ENCODE results near the gene RPS21.

RPS21 gene

DNA sequence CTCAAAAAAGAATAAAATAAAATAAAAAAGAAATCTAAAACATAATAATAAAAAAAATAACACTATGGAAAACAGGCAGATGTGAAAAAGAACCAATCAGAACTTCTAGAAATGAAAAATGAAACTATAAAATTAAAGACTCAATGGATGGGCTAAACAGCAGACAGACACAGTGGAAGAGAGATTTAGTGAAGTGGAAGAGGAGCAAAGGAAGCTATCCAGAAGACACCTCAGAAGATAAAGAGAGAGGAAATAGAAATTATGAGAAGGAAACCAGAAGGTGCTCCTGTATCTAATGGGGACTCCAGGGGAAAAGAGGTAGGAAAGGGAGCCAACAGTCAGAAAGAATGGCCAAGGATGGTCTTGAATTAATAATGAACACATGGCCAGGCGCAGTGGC is 38.3 kb upstream of the RPS21 start:
- FAIRE-seq (no peak), DNase-seq (ENCODE audit: insufficient read length) (no peak)
- TF ChIP-seq POLR2AphosphoS5 (IDR thresholded peaks at IDR 0.05; ENCODE audit: low read depth, low read length) = no peak
- no peak for TF ChIP-seq TAF1 (IDR thresholded peaks at IDR 0.05; ENCODE audit: borderline replicate concordance, low read depth, low read length)
- TF ChIP-seq POLR2A (IDR thresholded peaks at IDR 0.05; ENCODE audit: low read depth, low read length) = no peak

DNA sequence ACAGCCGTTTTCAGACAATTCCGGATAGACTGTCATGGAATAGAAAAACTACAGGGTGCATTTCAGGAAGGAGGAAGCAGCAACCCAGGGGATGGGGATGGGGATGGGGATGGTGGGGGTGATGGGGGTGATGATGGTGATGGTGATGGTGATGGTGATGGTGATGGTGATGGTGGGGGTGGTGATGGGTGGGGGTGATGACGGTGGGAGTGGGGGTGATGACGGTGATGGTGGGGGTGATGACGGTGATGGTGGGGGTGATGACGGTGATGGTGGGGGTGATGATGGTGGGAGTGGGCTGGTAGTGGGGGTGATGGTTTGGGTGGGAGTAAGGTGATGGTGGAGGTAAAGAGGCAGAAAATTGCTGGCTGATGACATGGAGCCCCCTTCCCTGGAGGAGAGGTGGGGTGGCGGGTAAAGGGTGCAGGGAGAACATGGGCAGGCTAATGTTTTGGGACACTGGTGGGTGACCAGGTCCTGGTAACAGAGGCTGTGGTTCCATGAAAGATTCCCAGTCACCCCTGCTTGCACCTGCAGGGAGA is 37.3 kb upstream of the RPS21 start:
- DNase-seq (ENCODE audit: insufficient read length) (no peak), FAIRE-seq (no peak)
- TF ChIP-seq POLR2AphosphoS5 (IDR thresholded peaks at IDR 0.05; ENCODE audit: low read depth, low read length) = no peak
- TF ChIP-seq TAF1 (IDR thresholded peaks at IDR 0.05; ENCODE audit: borderline replicate concordance, low read depth, low read length) = no peak
- no peak for TF ChIP-seq POLR2A (IDR thresholded peaks at IDR 0.05; ENCODE audit: low read depth, low read length)

- DNase-seq (ENCODE audit: insufficient read length) (no peak), FAIRE-seq (no peak)
- TF ChIP-seq POLR2AphosphoS5 (IDR thresholded peaks at IDR 0.05; ENCODE audit: low read depth, low read length) = no peak
- no peak for TF ChIP-seq POLR2A (IDR thresholded peaks at IDR 0.05; ENCODE audit: low read depth, low read length)
- no peak for TF ChIP-seq TAF1 (IDR thresholded peaks at IDR 0.05; ENCODE audit: borderline replicate concordance, low read depth, low read length)
Measured at GRCh38 chr20:62350098-62350628, 36.7 kb upstream of the RPS21 start.

- no peak for FAIRE-seq
- TF ChIP-seq POLR2AphosphoS5 (IDR thresholded peaks at IDR 0.05; ENCODE audit: low read depth, low read length) = no peak
- no peak for TF ChIP-seq POLR2A (IDR thresholded peaks at IDR 0.05; ENCODE audit: low read depth, low read length)
- TF ChIP-seq TAF1 (IDR thresholded peaks at IDR 0.05; ENCODE audit: borderline replicate concordance, low read depth, low read length) = no peak
- no peak for DNase-seq (ENCODE audit: insufficient read length)
Measured at GRCh38 chr20:62350629-62351422, 36.1 kb upstream of the RPS21 start.

GRCh38 chr20:62351469-62352401 is 35.2 kb upstream of the RPS21 start:
- DNase-seq (ENCODE audit: insufficient read length) (no peak), FAIRE-seq (no peak)
- TF ChIP-seq POLR2AphosphoS5 (IDR thresholded peaks at IDR 0.05; ENCODE audit: low read depth, low read length) = no peak
- no peak for TF ChIP-seq POLR2A (IDR thresholded peaks at IDR 0.05; ENCODE audit: low read depth, low read length)
- TF ChIP-seq TAF1 (IDR thresholded peaks at IDR 0.05; ENCODE audit: borderline replicate concordance, low read depth, low read length) = no peak

GRCh38 chr20:62352402-62353288 is 34.3 kb upstream of the RPS21 start:
- no peak for FAIRE-seq
- TF ChIP-seq POLR2AphosphoS5 (IDR thresholded peaks at IDR 0.05; ENCODE audit: low read depth, low read length) = no peak
- TF ChIP-seq TAF1 (IDR thresholded peaks at IDR 0.05; ENCODE audit: borderline replicate concordance, low read depth, low read length) = no peak
- TF ChIP-seq POLR2A (IDR thresholded peaks at IDR 0.05; ENCODE audit: low read depth, low read length) = no peak
- DNase-seq (ENCODE audit: insufficient read length) = no peak

DNA sequence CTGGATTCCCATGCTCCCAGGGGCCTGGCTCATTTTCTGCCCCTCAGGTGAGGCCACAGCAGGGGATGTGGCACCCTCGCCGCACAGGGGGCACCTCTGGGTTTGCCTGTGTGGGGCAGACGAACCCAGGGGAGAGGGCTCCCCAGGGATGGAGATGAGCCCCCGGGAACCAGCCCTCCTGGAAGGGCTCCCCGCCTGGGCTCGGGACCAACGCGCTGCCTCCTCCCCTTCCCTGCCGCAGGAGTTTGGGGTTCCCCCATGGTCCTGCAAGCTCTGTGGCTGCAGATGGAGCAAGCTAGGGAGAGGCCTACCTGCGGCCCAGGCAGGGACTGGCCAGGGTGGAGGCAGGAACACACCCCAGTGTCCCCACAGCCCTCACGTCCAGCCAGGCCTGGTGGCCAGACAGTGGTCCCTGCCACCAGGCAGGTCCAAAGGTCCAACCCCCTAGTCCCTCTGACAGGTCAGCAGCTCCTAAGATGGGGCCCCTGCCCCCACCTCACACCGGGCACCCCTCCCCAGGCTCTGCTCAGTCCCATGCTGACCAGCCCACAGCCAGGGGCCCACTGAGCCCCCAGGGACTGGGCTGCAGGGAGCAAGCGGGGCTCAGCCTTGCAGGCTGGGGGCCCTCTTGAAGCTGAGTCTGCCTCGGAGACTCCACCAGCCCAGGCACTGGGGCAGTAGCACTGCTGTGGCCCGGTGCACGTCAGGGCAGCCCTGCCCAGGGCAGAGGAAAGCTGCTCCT is 33.4 kb upstream of the RPS21 start:
- TF ChIP-seq TAF1 (IDR thresholded peaks at IDR 0.05; ENCODE audit: borderline replicate concordance, low read depth, low read length) = no peak
- no peak for TF ChIP-seq POLR2AphosphoS5 (IDR thresholded peaks at IDR 0.05; ENCODE audit: low read depth, low read length)
- TF ChIP-seq POLR2A (IDR thresholded peaks at IDR 0.05; ENCODE audit: low read depth, low read length) = no peak
- FAIRE-seq (no peak), DNase-seq (ENCODE audit: insufficient read length) (no peak)

DNA sequence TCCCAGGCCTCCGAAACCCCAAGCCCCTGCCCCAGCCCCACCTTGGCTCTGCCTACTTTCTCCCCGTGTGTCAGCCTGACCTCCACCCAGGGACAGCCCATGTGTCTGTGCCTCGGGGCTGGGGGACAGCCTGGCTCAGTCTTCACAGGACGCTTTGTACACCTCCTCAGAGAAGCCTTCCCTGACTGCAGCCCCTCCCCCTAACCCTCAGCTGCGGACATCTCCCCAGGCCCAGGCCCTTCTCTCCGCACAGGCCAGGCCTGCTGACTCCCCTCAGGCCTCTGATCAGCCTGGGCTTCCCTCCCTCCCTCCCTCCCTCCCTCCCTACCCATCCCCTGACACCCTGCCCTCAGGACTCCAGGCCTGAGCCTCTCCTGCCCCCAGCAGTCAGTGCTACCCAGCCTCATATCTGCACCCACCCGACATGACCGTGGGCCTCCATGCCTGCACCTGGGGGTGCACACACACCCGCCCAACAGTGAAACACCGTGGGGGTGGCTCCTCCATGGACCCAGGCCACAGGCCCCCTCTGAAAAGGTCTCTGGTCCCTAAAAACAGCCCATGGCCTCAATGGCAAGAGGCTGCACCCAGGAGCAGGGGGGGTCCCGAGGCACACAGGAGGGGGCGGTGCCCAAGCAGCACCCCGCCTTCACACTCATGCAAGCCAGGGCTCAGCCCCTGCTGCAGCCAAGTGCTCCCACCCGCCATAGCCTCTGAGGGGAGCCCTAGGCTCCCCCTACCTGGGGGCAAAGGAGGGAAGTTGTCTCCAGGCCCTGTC is 32.7 kb upstream of the RPS21 start:
- TF ChIP-seq POLR2AphosphoS5 (IDR thresholded peaks at IDR 0.05; ENCODE audit: low read depth, low read length) = no peak
- no peak for TF ChIP-seq TAF1 (IDR thresholded peaks at IDR 0.05; ENCODE audit: borderline replicate concordance, low read depth, low read length)
- TF ChIP-seq POLR2A (IDR thresholded peaks at IDR 0.05; ENCODE audit: low read depth, low read length) = no peak
- DNase-seq (ENCODE audit: insufficient read length) (no peak), FAIRE-seq (no peak)

DNA sequence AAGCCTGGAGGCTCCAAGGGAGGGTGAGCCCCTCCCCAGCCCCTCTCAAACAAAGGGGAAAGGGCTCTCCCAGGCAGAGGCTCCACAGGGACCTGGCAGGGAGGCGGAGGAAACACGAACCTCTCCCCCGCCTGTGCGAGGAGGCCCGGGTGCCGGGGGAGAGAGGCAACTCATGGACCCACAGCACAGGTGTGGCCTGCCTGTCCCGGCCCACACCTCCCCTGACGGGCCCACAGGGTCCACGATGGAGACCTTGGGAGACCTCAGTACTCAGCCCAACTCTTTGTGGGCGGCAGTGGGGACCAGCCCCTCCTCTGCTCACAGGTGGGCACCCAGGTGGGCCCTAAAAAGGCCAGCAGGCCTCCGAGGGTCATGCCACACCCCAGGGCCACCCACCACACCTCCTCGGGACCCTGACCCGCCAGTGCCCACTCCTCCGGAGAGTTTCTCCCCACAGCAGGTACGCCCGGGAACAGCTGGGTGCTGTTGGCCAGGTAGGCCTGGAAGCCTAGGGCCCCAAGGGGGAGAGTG is 32.0 kb upstream of the RPS21 start:
- DNase-seq (ENCODE audit: insufficient read length) (no peak), FAIRE-seq (no peak)
- TF ChIP-seq TAF1 (IDR thresholded peaks at IDR 0.05; ENCODE audit: borderline replicate concordance, low read depth, low read length) (no peak), POLR2AphosphoS5 (IDR thresholded peaks at IDR 0.05; ENCODE audit: low read depth, low read length) (no peak), POLR2A (IDR thresholded peaks at IDR 0.05; ENCODE audit: low read depth, low read length) (no peak)

All from GM12892 (cell line).